IMR-90 (cell line): ENCODE data around the gene ASXL3. TPM values are rescaled to one million over a fixed set of nuclear protein-coding genes. Genes with fewer than 3 reads are reported as not detected.

Experiments
- ATAC-seq: fragments of 200-7000 bp; cut with Tn5 transposase; 2 replicates; pipeline ENCODE4 v1.9.1; 2020; ENCODE audit warnings: low read depth, mild to moderate bottlenecking, moderate library complexity
- BruUV-seq: library from RNA; stranded (reverse); fragments of 400-500 nt; replicated peaks from 2 replicates; lab custom pipeline; 2021; lab: Mats Ljungman, UMichigan
- CTCF ChIA-PET: fragments of 300-600 bp; formaldehyde crosslinking; extraction: SDS; loops from one replicate; lab custom pipeline; 2021; ENCODE audit warnings: antibody characterized with exemption; lab: Yijun Ruan, JAX
- POLR2A ChIA-PET: fragments of 300-600 bp; sonication (Branson Sonifier 250); formaldehyde crosslinking; loops from one replicate; lab custom pipeline; 2022; ENCODE audit warnings: antibody characterized with exemption; ENCODE audit not compliant: unreplicated experiment; lab: Charles Lee
- DNase-seq: peaks from one replicate; pipeline ENCODE4 v3.0.0; 2013
- H2AFZ ChIP-seq: replicated peaks from 2 replicates; pipeline ENCODE3; 2013; ENCODE audit warnings: low read length, mild to moderate bottlenecking; ENCODE audit not compliant: poor library complexity
- H2AK5ac ChIP-seq: 2 replicates; pipeline ENCODE4 v1.6.1; 2013; ENCODE audit warnings: low read depth, low read length, inconsistent platforms
- H2AK9ac ChIP-seq: replicated peaks from 2 replicates; pipeline ENCODE3; 2013; ENCODE audit warnings: mild to moderate bottlenecking, low read depth, low read length, moderate library complexity; ENCODE audit not compliant: poor library complexity
- H2BK120ac ChIP-seq: 2 replicates; pipeline ENCODE4 v1.6.1; 2013; ENCODE audit warnings: low read depth, low read length, inconsistent platforms
- H2BK15ac ChIP-seq: 3 replicates; pipeline ENCODE4 v1.6.1; 2013; ENCODE audit warnings: low read depth, low read length, inconsistent platforms
- H2BK20ac ChIP-seq: 2 replicates; pipeline ENCODE4 v1.6.1; 2013; ENCODE audit warnings: low read depth, mild to moderate bottlenecking, inconsistent platforms, low read length, moderate library complexity
- H2BK5ac ChIP-seq: 2 replicates; pipeline ENCODE4 v1.6.1; 2013; ENCODE audit warnings: mild to moderate bottlenecking, low read depth, low read length, inconsistent platforms; ENCODE audit not compliant: poor library complexity, severe bottlenecking
- H3K14ac ChIP-seq: replicated peaks from 2 replicates; pipeline ENCODE4 v1.6.1; 2013; ENCODE audit warnings: low read depth, low read length, inconsistent platforms
- H3K18ac ChIP-seq: 2 replicates; pipeline ENCODE4 v1.6.1; 2013; ENCODE audit warnings: low read depth, low read length, control low read depth
- H3K23ac ChIP-seq: 2 replicates; pipeline ENCODE4 v1.6.1; 2013; ENCODE audit warnings: low read depth, low read length, inconsistent platforms
- H3K27ac ChIP-seq: 2 replicates; pipeline ENCODE4 v1.5.1; 2013; ENCODE audit warnings: mild to moderate bottlenecking, control low read depth, low read length; ENCODE audit not compliant: insufficient read depth
- H3K27me3 ChIP-seq: 2 replicates; pipeline ENCODE4 v1.6.1; 2013; ENCODE audit warnings: low read length; ENCODE audit not compliant: control insufficient read depth, insufficient read depth
- H3K36me3 ChIP-seq: 2 replicates; pipeline ENCODE4 v1.6.1; 2013; ENCODE audit warnings: low read length, mixed read lengths; ENCODE audit not compliant: control insufficient read depth, insufficient read depth
- H3K4ac ChIP-seq: 2 replicates; pipeline ENCODE4 v1.6.1; 2013; ENCODE audit warnings: low read depth, low read length, inconsistent platforms
- H3K4me1 ChIP-seq: 2 replicates; pipeline ENCODE4 v1.6.1; 2013; ENCODE audit warnings: low read length, mixed read lengths; ENCODE audit not compliant: control insufficient read depth, insufficient read depth
- H3K4me2 ChIP-seq: 2 replicates; pipeline ENCODE4 v1.6.1; 2013; ENCODE audit warnings: low read depth, mild to moderate bottlenecking, control low read depth, low read length, moderate library complexity
- H3K4me3 ChIP-seq: 2 replicates; pipeline ENCODE4 v1.5.1; 2013; ENCODE audit warnings: low read depth, mild to moderate bottlenecking, control low read depth, low read length, moderate library complexity; ENCODE audit not compliant: insufficient read depth
- H3K56ac ChIP-seq: 2 replicates; pipeline ENCODE4 v1.6.1; 2013; ENCODE audit warnings: low read length, inconsistent platforms; ENCODE audit not compliant: insufficient read depth; ENCODE audit errors: extremely low read depth
- H3K79me1 ChIP-seq, 2 experiments: 2 replicates each; pipeline ENCODE4 v1.6.1; 2013; ENCODE audit warnings: low read length in 2 of 2, inconsistent platforms in 1 of 2, low read depth in 1 of 2
- H3K9ac ChIP-seq: 2 replicates; pipeline ENCODE4 v1.6.1; 2013; ENCODE audit warnings: low read depth, low read length, control low read depth
- H3K9me1 ChIP-seq: 2 replicates; pipeline ENCODE4 v1.6.1; 2013; ENCODE audit warnings: low read length, inconsistent platforms; ENCODE audit not compliant: insufficient read depth
- H3K9me3 ChIP-seq: 2 replicates; pipeline ENCODE4 v1.6.1; 2013; ENCODE audit warnings: low read length; ENCODE audit not compliant: control insufficient read depth, insufficient read depth
- H4K20me1 ChIP-seq: 2 replicates; pipeline ENCODE4 v1.6.1; 2013; ENCODE audit warnings: low read length, inconsistent platforms; ENCODE audit not compliant: insufficient read depth
- H4K5ac ChIP-seq: 2 replicates; pipeline ENCODE4 v1.6.1; 2013; ENCODE audit warnings: mild to moderate bottlenecking, low read depth, low read length, control low read depth
- H4K8ac ChIP-seq, 2 experiments: 2 replicates each; pipeline ENCODE4 v1.6.1; 2013; ENCODE audit warnings: low read depth in 2 of 2, low read length in 2 of 2, control low read depth in 1 of 2, inconsistent platforms in 1 of 2
- H4K91ac ChIP-seq: 2 replicates; pipeline ENCODE4 v1.6.1; 2013; ENCODE audit warnings: low read depth, low read length, inconsistent platforms; ENCODE audit not compliant: insufficient read depth
- CEBPB ChIP-seq: IDR thresholded peaks from 2 replicates; pipeline ENCODE4 v1.6.1; 2012; ENCODE audit warnings: low read depth, low read length, improper control_type of control experiment
- FOS ChIP-seq: fragments of 150-350 bp; IDR thresholded peaks from 2 replicates; pipeline ENCODE4 v1.6.1; 2016; ENCODE audit warnings: low read depth, low read length
- MAZ ChIP-seq: IDR thresholded peaks from 2 replicates; pipeline ENCODE4 v1.6.1; 2012; ENCODE audit warnings: low read depth, mild to moderate bottlenecking, low read length, improper control_type of control experiment, moderate library complexity, borderline replicate concordance
- NFE2L2 ChIP-seq: fragments of 150-350 bp; IDR thresholded peaks from 2 replicates; pipeline ENCODE4 v1.6.1; 2016; ENCODE audit warnings: low read depth, mild to moderate bottlenecking, low read length
- WGBS, 2 experiments: methylation state at CpG; one replicate each; pipeline versions ENCODE4 v1.1.5 to v1.1.7; 2013; ENCODE audit warnings: missing lambda C conversion rate in 2 of 2; ENCODE audit not compliant: insufficient read length in 1 of 2; ENCODE audit errors: extremely low coverage in 2 of 2; 5-methylcytosine and 5-hydroxymethylcytosine counted together
- dilution Hi-C: fragments of 300-500 bp; cut with HindIII; formaldehyde crosslinking; loops from one replicate; pipeline ENCODE4 v1.14.3; 2018; ENCODE audit warnings: low sequenced_read_pairs; ENCODE audit not compliant: unreplicated experiment
- in situ Hi-C: fragments of 300-500 bp; cut with MboI; formaldehyde crosslinking; loops from 3 replicates; pipeline ENCODE4 v1.14.3; 2019; ENCODE audit warnings: low sequenced_read_pairs, inconsistent platforms, mixed read lengths
- intact Hi-C: fragments of 100-400 bp; cut with micrococcal nuclease; formaldehyde crosslinking; loops from 2 replicates; pipeline ENCODE4 v1.10.0; 2022
- polyA plus RNA-seq, 3 experiments: library from polyadenylated mRNA; depleted of rRNA; stranded (reverse); fragments of >200 nt; gene quantifications; 2 replicates each; pipeline ENCODE4 v1.2.3, GENCODE V29; 2012; ENCODE audit warnings: low replicate concordance in 1 of 3
- total RNA-seq: library from RNA; depleted of rRNA; stranded (reverse); fragments of >200 nt; gene quantifications from 2 replicates; pipeline ENCODE4 v1.2.3, GENCODE V29; 2012
- TF ChIP-seq, protein P1 (sequence below): fragments of 150-350 bp; IDR thresholded peaks from 2 replicates; pipeline ENCODE4 v1.6.1; 2017; ENCODE audit warnings: mild to moderate bottlenecking, antibody characterized with exemption, low read length, low read depth

Gene ASXL3
- total and polyA plus RNA-seq, 2 of the 4 experiments (the other 2 are of a cell fraction): 0.03 to 0.54 TPM

DNA sequence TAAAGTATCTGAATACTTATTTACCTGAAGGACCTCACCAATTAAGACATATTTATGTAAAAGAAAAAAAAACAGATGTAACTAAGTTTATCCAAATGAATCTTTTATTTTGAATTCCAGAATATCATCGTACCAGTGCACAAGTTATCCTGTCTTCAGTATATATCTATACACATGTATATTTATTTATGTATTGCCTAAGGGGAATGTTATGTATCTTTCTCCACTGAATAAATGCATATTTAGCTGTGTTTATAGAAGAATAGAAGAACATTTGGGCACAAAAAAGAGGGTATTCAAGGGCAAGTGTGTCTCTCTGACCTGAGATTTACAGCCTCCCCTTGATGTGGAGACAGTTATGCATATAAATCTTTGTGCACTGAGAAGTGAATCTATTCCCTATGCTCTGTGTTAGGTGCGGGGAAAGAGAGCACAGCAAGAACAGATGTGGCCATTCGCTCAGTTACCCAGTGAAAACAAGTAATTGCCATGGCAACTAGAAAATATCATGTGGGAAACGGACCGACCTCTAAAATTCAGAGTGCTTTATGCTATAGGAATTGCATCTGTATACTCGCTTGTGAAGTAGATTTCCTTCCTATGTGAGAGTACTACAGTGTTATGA lies 39.5 kb upstream of the ASXL3 start:
- Histone ChIP-seq H3K4me1 (no peaks in the 10 kb centered on the region), H2BK5ac (no peak overlapping the region), H3K27me3 (no peaks in the 10 kb centered on the region), H2BK15ac (no peak overlapping the region), H2BK120ac (no peak overlapping the region), H2AK5ac (no peak overlapping the region), H3K4me2 (no peak overlapping the region), H3K23ac (no peak overlapping the region), H4K5ac (no peak overlapping the region), H3K9me3 (no peaks in the 10 kb centered on the region), H3K4ac (no peak overlapping the region), H3K4me3 (no peak overlapping the region), H3K27ac (no peak overlapping the region), H3K14ac (no peak overlapping the region), H4K91ac (no peak overlapping the region), H2AFZ (no peak overlapping the region), H4K20me1 (no peaks in the 10 kb centered on the region), H3K18ac (no peak overlapping the region), H3K79me1 (no peaks in the 10 kb centered on the region), H3K36me3 (no peaks in the 10 kb centered on the region), H3K56ac (no peak overlapping the region), H2AK9ac (no peak overlapping the region), H3K9ac (no peak overlapping the region), H3K9me1 (no peaks in the 10 kb centered on the region), H2BK20ac (no peak overlapping the region), H4K8ac (no peak overlapping the region)
- ATAC-seq (no peak), DNase-seq (no peak)
- dilution Hi-C loops (no loop called here), intact Hi-C loops (no loop called here), in situ Hi-C loops (no loop called here)
- POLR2A ChIA-PET: no interaction called here
- 83% methylated on average over 1 of the region's 6 CpGs; no CpG with 5 or more reads in 1 of the 2 experiments for WGBS, 2 experiments
- no TSS peak for BruUV-seq
- TF ChIP-seq CEBPB (no peak), FOS (no peak), MAZ (no peak), NFE2L2 (no peak)
- TF ChIP-seq, protein P1, sequence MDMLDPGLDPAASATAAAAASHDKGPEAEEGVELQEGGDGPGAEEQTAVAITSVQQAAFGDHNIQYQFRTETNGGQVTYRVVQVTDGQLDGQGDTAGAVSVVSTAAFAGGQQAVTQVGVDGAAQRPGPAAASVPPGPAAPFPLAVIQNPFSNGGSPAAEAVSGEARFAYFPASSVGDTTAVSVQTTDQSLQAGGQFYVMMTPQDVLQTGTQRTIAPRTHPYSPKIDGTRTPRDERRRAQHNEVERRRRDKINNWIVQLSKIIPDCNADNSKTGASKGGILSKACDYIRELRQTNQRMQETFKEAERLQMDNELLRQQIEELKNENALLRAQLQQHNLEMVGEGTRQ: no peak
- CTCF ChIA-PET: no interaction called here
